ENCODE measurements around the gene CST3. TPM values are rescaled to one million over a fixed set of nuclear protein-coding genes. Genes with fewer than 3 reads are reported as not detected.
"Not testable (repeated sequence)": the region's sequence is repeated elsewhere in the genome, so short reads cannot be mapped to it uniquely, and the experiment has no call there.

Gene CST3
- total RNA-seq, 1 experiment from 2014 or later: 368 TPM

DNA sequence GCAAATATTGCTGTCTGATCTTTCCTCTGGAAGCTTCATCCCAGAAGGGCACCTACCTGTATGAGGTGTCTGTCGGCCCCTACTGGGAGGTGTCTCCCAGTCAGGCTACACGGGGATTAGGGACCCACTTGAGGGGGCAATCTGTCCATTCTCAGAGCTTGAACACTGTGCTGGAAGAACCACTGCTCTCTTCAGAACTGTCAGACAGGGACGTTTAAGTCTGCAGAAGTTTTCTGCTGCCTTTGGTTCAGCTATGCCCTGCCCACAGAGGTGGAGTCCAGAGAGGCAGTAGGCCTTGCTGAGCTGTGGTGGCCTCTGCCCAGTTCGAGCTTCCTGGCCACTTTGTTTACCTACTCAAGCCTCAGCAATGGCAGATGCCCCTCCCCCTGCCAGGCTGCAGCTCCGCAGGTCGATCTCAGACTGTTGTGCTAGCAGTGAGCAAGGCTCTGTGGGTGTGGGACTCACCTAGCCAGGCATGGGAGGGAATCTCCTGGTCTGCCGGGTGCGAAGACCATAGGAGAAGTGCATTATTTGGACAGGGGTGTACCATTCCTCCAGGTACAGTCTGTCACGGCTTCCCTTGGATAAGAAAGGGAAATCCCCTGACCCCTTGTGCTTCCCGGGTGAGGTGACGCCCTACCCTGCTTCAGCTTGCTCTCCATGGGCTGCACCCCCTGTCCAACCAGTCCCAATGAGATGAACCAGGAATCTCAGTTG is 16.9 kb downstream of the CST3 start:
- in situ Hi-C loops (cut with HindIII; ENCODE audit: low pct_unique_long_range_greater_than_20kb, low sequenced_read_pairs); DNase-seq (ENCODE audit: low read depth): not testable (repeated sequence)

DNA sequence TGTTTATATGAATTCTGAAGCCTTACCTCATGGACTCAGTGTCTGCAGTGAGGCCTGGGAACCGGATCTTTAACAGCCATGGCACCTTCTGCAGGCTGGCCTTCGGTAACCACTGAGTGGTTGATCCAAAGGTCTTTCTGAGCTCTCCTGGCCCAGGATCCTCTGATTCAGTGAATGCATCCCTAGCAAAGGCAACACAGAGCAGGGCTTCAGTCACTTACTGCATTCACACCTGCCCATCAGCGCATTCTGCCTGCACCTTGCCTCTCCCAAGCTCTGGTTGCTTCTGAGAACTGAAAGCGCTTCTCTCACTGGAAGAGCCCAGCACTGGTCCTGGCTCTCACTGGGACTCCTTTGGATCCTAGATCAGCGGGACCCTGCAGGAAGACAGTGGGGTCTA is 23.6 kb downstream of the CST3 start:
- in situ Hi-C loops (cut with HindIII; ENCODE audit: low pct_unique_long_range_greater_than_20kb, low sequenced_read_pairs): no loop called here

DNA sequence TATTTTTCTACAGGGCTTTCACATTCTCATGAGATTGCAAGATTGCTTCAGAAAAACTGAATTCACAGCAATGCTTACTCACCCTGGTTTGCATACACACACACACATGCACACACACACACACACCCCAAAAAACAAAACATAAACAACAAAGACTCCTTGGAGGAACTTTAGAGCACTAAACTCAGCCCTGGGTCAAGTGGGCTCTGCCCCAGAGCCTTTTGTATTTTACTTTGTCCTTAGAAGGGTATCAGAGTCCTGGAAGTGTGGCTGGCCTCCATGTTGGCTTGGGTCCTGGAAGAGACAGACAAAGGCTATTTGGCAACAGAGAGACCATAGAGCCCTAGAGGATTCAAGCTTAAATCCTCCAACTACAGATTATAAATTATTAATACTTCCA is 24.1 kb downstream of the CST3 start:
- in situ Hi-C loops (cut with HindIII; ENCODE audit: low pct_unique_long_range_greater_than_20kb, low sequenced_read_pairs): no loop called here
- DNase-seq (ENCODE audit: low read depth): no peak

More for the DNA sequence above, 23.6 kb downstream of the CST3 start:
- no peak for DNase-seq (ENCODE audit: low read depth)

DNA sequence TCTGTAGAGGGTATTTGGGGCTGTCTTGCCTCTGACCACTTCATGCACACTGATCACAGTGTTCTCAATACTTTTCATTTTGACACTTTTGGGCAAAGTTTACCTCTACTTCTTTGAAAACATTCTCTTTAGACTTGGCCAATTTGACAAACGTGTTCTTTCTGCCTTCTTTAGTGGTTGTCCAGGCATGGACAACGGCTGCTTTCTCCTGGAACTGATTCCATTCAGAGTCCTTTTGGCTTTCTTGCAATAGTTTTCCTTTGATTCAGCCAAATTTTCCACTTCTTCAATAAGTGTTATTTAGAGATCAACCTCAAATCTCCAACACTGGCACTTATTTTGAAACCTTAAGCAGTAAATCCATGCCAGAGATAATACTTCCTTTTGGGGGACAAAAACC is 25.4 kb downstream of the CST3 start:
- in situ Hi-C loops (cut with HindIII; ENCODE audit: low pct_unique_long_range_greater_than_20kb, low sequenced_read_pairs): no loop called here
- DNase-seq (ENCODE audit: low read depth): no peak

DNA sequence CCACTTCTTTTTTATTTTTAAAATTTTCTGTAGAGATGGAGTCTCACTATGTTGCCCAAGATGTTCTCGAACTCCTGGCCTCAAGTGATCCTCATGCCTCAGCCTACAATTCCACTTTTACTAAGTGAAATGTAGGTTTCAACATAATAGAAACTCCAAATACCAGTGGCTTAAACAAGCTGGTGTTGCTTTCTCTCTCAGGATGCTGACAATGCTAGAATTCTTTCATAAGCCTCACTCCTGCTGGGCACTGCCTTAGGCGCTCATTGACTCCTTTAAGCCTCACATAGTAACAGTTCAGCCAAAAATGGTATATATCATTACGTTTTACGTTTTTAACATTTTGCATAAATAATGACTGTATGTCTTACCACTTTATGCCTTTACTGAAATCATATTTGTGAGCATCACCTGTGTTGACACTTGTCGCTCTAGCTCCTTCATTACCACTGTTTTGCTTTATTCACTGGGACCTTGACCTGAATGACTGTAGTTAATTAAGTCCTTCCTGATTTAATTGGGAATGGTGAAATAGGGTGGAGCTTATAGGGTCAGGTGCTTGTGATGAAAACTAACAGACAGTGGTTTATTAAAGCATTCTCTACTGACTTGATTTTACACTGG is 28.2 kb downstream of the CST3 start:
- no peak for DNase-seq (ENCODE audit: low read depth)
- in situ Hi-C loops (cut with HindIII; ENCODE audit: low pct_unique_long_range_greater_than_20kb, low sequenced_read_pairs): no loop called here

DNA sequence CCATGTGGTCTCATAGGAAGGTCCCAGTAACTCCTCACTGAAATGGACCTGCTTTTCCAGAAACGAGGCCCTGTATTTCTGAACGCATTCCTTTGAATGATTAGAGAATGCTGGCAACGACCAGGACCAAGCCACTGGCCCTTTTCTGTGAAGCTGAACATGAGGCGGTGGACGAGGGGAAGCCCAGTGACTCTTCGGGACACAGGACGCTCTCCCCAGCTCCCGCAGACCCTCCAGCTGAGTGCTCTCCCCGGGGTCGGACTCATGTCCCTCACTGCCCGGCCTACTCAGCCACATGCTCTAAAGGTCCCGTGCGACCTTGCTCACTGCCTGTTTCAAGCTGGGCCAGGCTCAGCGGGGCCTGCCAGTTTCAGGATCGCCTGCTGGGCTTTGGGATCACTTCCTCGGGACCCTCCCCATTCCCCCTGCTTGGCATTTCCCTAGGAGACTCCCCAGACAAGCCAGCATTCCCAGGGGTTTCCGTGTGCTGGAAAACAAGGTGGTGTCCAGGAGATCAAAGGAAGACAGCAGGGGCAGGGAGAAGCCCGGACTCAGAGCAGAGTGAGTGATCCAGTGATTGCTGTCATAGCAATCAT is 29.4 kb downstream of the CST3 start:
- no peak for DNase-seq (ENCODE audit: low read depth)
- in situ Hi-C loops (cut with HindIII; ENCODE audit: low pct_unique_long_range_greater_than_20kb, low sequenced_read_pairs): no loop called here

DNA sequence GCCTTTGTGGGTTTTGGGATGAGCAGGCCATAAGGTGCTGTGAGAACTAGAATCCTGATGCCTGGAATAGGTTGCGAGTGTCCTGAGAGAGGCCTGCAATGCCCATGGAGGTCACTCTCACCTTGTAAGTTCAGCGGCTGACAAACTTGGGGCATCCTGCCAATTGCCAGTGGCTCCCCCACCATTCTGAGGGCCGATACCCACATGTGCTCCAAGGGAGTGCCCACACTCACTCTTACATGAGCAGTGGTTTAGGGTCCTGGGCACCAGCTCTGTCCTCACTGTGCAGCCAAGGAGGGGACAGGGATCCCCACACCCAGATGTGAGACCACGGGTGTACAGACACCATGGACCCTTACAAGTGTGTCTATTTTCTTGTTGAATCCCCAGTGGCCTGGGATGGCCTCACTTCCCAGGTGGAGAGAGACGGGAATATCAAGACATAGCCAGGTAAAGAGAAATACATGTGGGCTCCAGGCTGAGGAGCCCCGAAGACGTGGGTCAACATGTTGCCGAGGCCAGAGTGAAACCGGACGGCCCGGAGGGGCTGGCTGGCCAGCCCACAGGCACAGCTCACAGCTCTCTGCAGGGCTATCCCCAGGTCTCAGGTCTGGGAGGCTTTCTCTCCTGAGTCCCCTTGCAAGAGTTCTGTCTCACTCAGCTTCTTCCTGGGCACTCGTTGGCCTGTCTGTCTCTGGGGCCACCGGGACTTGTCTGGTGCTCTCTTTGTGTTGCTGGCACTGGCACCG is 30.1 kb downstream of the CST3 start:
- in situ Hi-C loops (cut with HindIII; ENCODE audit: low pct_unique_long_range_greater_than_20kb, low sequenced_read_pairs): no loop called here
- DNase-seq (ENCODE audit: low read depth): no peak

DNA sequence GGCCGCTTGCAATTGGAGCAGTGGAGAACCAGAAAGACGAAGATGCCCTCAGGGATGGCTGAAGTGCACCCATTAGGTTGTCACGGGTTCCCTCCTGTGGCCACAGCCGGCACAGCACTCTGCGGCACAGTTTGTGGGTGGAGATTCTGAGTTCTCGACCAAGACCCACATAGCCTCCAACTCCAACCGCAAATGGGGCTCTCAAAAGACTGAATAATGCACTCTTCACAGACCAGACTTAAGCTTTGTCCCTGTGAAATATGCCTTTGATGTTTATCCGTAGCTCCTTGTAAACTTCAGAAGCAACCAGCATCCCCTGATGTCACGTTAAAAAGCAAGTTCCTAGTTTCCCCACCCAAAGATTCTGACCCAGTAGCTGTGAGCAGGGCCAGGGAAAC is 31.1 kb downstream of the CST3 start:
- peak; percentile 56 for DNase-seq (ENCODE audit: low read depth)
- in situ Hi-C loops (cut with HindIII; ENCODE audit: low pct_unique_long_range_greater_than_20kb, low sequenced_read_pairs): no loop called here

DNA sequence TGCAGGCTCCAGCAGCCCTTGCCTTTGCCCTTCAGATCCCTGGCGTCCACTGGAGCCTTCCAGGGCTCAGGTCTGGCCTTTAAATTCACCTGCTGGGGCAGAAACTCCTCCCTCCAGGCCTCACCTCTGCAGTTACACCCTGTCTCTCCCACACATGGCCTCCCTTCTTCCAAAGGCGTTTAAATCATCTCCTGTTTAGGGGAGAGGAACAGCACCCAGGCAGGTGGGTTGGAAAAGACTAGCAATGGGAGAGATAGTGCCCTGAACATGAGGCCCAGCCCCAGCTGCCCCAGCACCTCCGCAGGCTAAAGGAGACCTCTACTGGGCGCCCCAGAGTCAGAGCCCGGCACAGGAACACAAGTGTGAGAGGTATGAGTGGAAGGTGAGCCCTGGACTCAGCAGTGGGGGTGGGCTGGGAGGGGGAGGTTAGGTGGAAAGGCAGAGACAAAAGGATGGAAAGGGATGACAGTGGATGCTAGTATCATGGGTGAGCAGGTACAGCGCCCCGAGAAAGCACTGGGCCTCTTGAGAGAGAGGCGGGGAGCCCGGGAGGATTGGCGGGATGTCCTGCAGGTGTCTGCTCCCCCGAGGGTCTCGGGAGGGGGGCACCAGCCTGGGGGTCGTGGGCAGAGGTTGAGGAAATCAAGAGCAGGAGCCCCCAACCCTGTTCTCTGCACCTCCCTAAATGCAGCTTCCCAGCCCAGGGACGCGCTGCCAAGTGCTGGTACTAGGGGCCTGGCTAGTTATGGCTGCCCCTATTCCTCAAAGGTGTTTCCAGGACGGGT is 31.7 kb downstream of the CST3 start, which contains the start of gene CST9:
CST9 (minus strand) TSS at position 51 of the 785 bp plus-strand sequence. CDS start 53 bp downstream, outside the sequence.
- in situ Hi-C loops (cut with HindIII; ENCODE audit: low pct_unique_long_range_greater_than_20kb, low sequenced_read_pairs): no loop called here
- DNase-seq (ENCODE audit: low read depth): no peak

DNA sequence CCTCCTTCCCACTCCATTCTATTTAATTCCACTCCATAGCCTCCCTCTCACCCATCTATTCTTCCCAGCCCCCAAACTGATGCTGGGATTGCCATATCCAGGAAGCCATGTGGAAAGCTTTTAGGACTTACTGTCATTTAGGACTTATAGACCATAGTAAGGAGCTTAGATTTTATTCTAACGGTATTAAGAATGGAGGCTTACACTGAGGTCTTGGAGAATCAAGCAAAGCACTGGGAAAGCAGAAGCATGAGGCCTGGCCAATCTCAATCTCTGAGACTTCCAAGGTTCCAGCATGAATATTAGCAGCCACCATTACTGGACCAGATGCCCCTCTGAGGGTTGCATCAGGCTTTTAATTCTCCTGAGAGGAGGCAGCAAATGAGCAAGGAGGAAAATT is 33.4 kb downstream of the CST3 start:
- no peak for DNase-seq (ENCODE audit: low read depth)
- in situ Hi-C loops (cut with HindIII; ENCODE audit: low pct_unique_long_range_greater_than_20kb, low sequenced_read_pairs): no loop called here

DNA sequence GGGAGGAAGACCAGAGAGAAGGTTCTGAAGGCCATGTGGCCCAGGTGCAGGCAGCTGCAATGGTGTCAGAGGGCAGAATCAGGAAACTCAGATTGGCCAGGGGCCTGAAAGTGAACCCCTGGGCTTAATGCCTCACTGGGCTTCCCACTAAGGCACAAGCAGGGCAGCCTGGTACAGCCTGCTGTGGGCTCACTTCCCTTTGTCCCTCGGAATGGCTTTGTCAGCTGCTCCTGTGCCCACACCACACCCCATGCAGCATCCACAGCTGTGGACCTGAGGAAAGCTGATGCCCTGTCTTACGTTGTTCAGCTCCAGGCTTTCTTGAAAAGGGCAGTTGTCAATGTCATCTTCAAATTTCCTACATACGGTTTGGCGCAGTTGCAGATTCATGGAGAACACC is 34.4 kb downstream of the CST3 start:
- in situ Hi-C loops (cut with HindIII; ENCODE audit: low pct_unique_long_range_greater_than_20kb, low sequenced_read_pairs): no loop called here

DNA sequence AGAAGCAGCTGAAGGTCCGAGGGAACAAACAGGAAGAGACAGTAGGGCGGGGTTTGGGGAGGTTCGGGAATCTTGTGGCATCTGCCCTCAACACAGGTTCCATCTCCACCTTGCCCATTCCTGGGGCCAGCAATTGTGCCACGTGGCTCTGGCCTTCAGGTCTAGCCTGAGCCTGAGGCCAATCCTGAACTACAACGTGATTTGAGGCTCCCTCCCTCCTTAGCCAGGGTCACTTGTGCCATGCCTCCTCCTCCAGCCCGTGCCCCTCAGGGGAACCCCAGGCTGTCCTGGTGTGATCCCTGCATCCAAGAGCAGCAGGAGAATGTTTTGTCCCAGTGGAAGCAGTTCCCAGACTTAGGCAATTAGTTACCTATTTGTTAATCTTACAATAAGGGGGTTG is 35.1 kb downstream of the CST3 start:
- in situ Hi-C loops (cut with HindIII; ENCODE audit: low pct_unique_long_range_greater_than_20kb, low sequenced_read_pairs): no loop called here
- no peak for DNase-seq (ENCODE audit: low read depth)

More for the DNA sequence above, 34.4 kb downstream of the CST3 start:
- DNase-seq (ENCODE audit: low read depth): no peak

DNA sequence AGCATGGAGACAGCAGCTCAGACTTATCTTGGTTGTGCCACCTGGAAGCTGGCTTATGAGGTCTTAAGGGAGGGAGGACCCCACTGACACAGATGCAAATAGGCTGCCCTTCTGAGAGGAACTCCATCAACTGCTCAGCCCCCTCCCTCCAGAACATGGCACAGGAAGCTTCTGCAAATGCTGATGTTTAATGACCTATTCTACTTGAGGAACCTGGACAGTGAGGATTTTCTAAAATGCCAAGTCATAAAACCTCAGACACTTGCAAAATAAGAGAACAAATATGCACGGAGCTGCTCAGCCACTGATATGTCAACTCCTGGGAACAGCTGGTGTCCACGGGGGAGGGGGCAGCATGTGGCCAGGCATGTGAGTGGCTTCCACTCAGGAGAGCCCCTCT is 35.5 kb downstream of the CST3 start:
- DNase-seq (ENCODE audit: low read depth): no peak
- in situ Hi-C loops (cut with HindIII; ENCODE audit: low pct_unique_long_range_greater_than_20kb, low sequenced_read_pairs): no loop called here

DNA sequence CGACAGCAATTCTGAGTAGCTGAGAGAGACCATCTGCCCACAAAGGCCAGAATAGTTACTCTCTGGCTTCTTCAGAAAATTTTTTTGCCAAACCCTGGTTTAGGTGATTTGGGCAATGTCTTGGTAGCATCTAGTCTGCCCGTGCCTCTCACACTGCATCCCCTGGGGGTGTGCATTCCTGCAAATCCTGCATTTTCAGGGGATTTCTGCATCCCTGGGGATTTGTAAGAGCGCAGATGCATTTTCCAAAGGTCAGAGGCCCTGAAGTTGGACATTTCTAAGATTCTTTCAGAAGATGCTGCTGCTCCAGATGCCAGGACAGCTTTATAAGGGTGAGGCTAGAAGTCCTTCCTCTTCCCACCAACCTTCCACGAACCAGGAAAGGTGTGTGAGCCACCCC is 36.0 kb downstream of the CST3 start:
- no peak for DNase-seq (ENCODE audit: low read depth)

DNA sequence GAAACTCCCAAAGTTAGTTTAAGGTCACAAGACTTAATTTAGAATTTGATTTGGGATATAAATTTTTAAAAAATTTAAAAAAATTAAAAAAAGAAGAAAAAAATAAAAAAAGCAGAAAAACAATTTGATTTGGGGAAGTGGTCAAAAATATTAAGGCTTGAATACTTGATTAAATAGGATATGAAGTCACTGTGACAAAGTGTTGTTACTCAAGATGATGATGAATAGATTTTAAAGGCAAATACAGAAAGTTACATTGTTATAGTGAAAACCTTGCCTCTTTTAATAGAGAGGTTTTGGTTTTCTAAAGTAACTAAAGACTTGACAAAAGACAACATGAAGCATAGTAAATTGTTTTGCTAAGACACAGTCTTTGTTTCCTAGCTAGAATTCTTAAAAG is 39.3 kb downstream of the CST3 start:
- no peak for DNase-seq (ENCODE audit: low read depth)
- in situ Hi-C loops (cut with HindIII; ENCODE audit: low pct_unique_long_range_greater_than_20kb, low sequenced_read_pairs): no loop called here

More for the DNA sequence above, 36.0 kb downstream of the CST3 start:
- in situ Hi-C loops (cut with HindIII; ENCODE audit: low pct_unique_long_range_greater_than_20kb, low sequenced_read_pairs): no loop called here

DNA sequence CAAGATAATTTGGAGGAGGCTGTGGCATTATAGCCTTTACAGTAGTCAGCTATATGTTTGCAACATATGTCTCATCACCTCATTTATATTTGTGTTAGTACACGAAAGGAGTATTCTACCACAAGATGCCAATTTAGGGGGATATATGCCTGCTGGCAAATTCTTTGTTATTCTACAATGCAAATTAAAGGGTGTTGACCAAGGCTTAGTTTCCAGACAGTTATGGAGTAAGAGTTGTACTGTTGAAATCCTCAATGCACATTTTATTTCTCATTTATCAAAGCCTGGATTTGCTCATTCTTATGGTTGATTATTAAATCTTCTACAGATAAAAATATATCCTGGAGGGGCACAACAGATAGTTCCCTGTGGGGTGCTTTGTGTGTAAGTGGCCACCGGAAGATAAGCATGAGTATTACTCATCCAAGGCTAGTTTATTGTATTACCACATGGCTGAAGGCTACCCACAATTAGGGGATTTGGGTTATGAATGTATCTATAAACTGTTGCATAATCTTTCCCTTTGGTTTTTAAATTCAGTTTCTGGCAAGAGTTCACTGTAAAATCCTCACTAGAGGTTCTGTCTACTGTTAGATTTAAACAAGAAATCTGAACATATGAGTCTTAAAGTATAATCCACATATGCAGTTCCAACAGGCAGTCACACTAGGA is 41.0 kb downstream of the CST3 start:
- no peak for DNase-seq (ENCODE audit: low read depth)
- in situ Hi-C loops (cut with HindIII; ENCODE audit: low pct_unique_long_range_greater_than_20kb, low sequenced_read_pairs): no loop called here

DNA sequence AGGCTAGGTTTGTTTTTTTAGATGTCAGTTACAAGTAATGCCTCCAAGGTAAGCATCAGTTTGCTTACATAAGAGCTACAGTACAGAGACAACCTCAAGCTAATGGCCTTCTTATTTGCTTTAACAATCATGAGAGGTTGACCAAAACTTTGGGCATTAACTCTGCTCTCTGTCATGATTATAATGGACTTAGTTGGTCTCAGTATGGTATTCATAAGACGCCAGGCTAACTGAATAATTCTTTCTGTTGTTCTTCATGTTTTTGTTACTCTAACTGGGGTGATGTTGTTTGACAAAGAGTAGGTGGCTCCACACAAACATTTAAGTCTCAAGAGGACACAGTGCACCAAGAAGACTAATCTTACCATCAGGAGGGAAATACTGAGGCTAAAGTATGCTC is 41.8 kb downstream of the CST3 start:
- no peak for DNase-seq (ENCODE audit: low read depth)
- in situ Hi-C loops (cut with HindIII; ENCODE audit: low pct_unique_long_range_greater_than_20kb, low sequenced_read_pairs): no loop called here
